Measurements from ENCODE around the gene MAP1B.

DNA sequence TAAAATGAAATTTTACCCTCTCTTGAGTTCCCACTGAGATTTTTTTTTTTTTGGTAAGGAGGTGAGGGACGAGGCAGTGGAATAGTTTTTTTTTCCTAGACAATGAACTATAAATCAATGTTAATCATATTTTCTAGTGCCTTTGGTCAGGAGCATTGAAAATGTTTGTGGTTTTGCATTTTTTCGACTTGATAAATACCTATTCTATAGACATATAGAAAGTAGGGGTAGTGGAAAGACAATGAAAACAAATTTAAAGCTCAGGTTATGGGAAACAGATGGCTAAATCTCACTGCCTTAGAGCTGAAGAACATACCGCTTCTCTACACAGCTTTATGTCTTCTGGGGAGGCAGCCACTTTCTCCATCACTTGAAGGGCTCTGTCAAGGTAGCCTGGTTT, 118.5 kb downstream of the MAP1B start:
- TF ChIP-seq, protein P1, sequence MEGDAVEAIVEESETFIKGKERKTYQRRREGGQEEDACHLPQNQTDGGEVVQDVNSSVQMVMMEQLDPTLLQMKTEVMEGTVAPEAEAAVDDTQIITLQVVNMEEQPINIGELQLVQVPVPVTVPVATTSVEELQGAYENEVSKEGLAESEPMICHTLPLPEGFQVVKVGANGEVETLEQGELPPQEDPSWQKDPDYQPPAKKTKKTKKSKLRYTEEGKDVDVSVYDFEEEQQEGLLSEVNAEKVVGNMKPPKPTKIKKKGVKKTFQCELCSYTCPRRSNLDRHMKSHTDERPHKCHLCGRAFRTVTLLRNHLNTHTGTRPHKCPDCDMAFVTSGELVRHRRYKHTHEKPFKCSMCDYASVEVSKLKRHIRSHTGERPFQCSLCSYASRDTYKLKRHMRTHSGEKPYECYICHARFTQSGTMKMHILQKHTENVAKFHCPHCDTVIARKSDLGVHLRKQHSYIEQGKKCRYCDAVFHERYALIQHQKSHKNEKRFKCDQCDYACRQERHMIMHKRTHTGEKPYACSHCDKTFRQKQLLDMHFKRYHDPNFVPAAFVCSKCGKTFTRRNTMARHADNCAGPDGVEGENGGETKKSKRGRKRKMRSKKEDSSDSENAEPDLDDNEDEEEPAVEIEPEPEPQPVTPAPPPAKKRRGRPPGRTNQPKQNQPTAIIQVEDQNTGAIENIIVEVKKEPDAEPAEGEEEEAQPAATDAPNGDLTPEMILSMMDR (IDR thresholded peaks at IDR 0.05; ENCODE audit: poor library complexity, severe bottlenecking): no peak
- TF ChIP-seq RAD21 (conservative IDR thresholded peaks at IDR 0.05) (no peak), POLR2AphosphoS5 (IDR thresholded peaks at IDR 0.05) (no peak)
